Choroid plexus epithelial cell (primary cell): Measurements from ENCODE around the gene PODXL.

Source experiments
- DNase-seq: peaks from one replicate; pipeline ENCODE4 v3.0.0-alpha.2; 2010; ENCODE audit warnings: low read depth
- H3K4me3 ChIP-seq: 2 replicates; pipeline ENCODE4 v1.5.1; 2011; ENCODE audit warnings: low read depth, mild to moderate bottlenecking, control low read depth, low read length, moderate library complexity
- CTCF ChIP-seq: conservative IDR thresholded peaks from 2 replicates; pipeline ENCODE4 v1.5.1; 2011; ENCODE audit warnings: low read depth, mild to moderate bottlenecking, control low read depth, inconsistent platforms, low read length, moderate library complexity

The PODXL gene

GRCh38 chr7:131556053-131556908 is at the start of gene PODXL:
PODXL (minus strand) TSS chr7:131556628; CDS start chr7:131556359, 269 bp downstream.
- DNase-seq: no peak
- TF ChIP-seq CTCF: no peak
- peak within 1 kb of the TSS; percentile 43 for H3K4me3 ChIP-seq

- TF ChIP-seq CTCF: no peak
- DNase-seq: no peak
- H3K4me3 ChIP-seq: no peak overlapping the region
These were observed 49.0 kb upstream of the PODXL start for GRCh38 chr7:131605280-131605878.

- no peak for TF ChIP-seq CTCF
- no peak overlapping the region for H3K4me3 ChIP-seq
- peak; percentile 45 for DNase-seq
These were observed 48.4 kb upstream of the PODXL start for GRCh38 chr7:131604841-131605279.

- H3K4me3 ChIP-seq: no peak overlapping the region
- TF ChIP-seq CTCF: no peak
- DNase-seq: no peak
These were observed 47.5 kb upstream of the PODXL start for GRCh38 chr7:131603932-131604331.

GRCh38 chr7:131602994-131603372 is 46.6 kb upstream of the PODXL start:
- no peak for TF ChIP-seq CTCF

GRCh38 chr7:131602304-131602993 is 46.0 kb upstream of the PODXL start:
- H3K4me3 ChIP-seq: no peak overlapping the region
- TF ChIP-seq CTCF: no peak
- DNase-seq: no peak

More at GRCh38 chr7:131602994-131603372, 46.6 kb upstream of the PODXL start:
- H3K4me3 ChIP-seq: no peak overlapping the region
- no peak for DNase-seq
